H1 (cell line): ENCODE results near the gene CDK5RAP2. TPM values are rescaled to one million over a fixed set of nuclear protein-coding genes. Genes with fewer than 3 reads are reported as not detected.

ENCODE experiments used
- CTCF ChIA-PET: fragments of 300-600 bp; sonication (Branson Sonifier 250); formaldehyde crosslinking; loops from one replicate; lab custom pipeline; 2021; ENCODE audit not compliant: partially characterized antibody; lab: Charles Lee
- POLR2A ChIA-PET: fragments of 300-600 bp; sonication (Branson Sonifier 250); formaldehyde crosslinking; loops from one replicate; lab custom pipeline; 2021; ENCODE audit warnings: inconsistent platforms; ENCODE audit not compliant: partially characterized antibody; lab: Charles Lee
- DNase-seq, 2 experiments: peaks; one replicate each; pipeline versions ENCODE4 v3.0.0 to v3.0.0-alpha.2; 2010 to 2022; ENCODE audit warnings: low spot score in 2 of 2, low read depth in 1 of 2, mixed read lengths in 1 of 2
- FAIRE-seq: peaks from 2 replicates; lab custom pipeline; 2011; peaks lifted over from hg19 to GRCh38; lab: Jason Lieb, UNC
- H2AFZ ChIP-seq: 2 replicates; pipeline ENCODE4 v1.8.1; 2012; ENCODE audit warnings: low read length, inconsistent platforms
- H2AK5ac ChIP-seq: 2 replicates; pipeline ENCODE4 v1.6.1; 2013; ENCODE audit warnings: low read depth, low read length
- H2BK120ac ChIP-seq: replicated peaks from 2 replicates; pipeline ENCODE3; 2013; ENCODE audit warnings: low read depth, low read length, inconsistent platforms
- H2BK12ac ChIP-seq: 2 replicates; pipeline ENCODE4 v1.6.1; 2013; ENCODE audit warnings: low read depth, low read length
- H2BK15ac ChIP-seq: 2 replicates; pipeline ENCODE4 v1.6.1; 2013; ENCODE audit warnings: low read length
- H2BK20ac ChIP-seq: 2 replicates; pipeline ENCODE4 v1.6.1; 2013; ENCODE audit warnings: low read length
- H2BK5ac ChIP-seq: 2 replicates; pipeline ENCODE4 v1.6.1; 2013; ENCODE audit warnings: low read depth, low read length
- H3K14ac ChIP-seq: 2 replicates; pipeline ENCODE4 v1.6.1; 2013; ENCODE audit warnings: inconsistent platforms; ENCODE audit not compliant: insufficient read length
- H3K18ac ChIP-seq: 2 replicates; pipeline ENCODE4 v1.6.1; 2013; ENCODE audit warnings: low read length; ENCODE audit errors: extremely low read depth
- H3K23ac ChIP-seq: 2 replicates; pipeline ENCODE4 v1.6.1; 2013; ENCODE audit warnings: inconsistent platforms; ENCODE audit not compliant: insufficient read length
- H3K23me2 ChIP-seq: 2 replicates; pipeline ENCODE4 v1.6.1; 2013; ENCODE audit warnings: low read depth, low read length
- H3K27ac ChIP-seq: 2 replicates; pipeline ENCODE4 v1.6.1; 2011; ENCODE audit warnings: low read depth, low read length, inconsistent platforms
- H3K27me3 ChIP-seq, 4 experiments: replicated peaks in 1 of 4; 1 replicate in 1 of 4; 2 replicates in 3 of 4; pipeline versions ENCODE4 v1.6.1 to v1.8.1; 2011 to 2013; ENCODE audit warnings: low read length in 3 of 4, mild to moderate bottlenecking in 3 of 4, inconsistent platforms in 2 of 4, mixed read lengths in 2 of 4, moderate library complexity in 1 of 4; ENCODE audit not compliant: control insufficient read depth in 3 of 4, insufficient read depth in 3 of 4; ENCODE audit errors: extremely low read depth in 1 of 4
- H3K36me3 ChIP-seq, 4 experiments: 2 replicates each; pipeline versions ENCODE4 v1.6.1 to v1.8.1; 2011 to 2013; ENCODE audit warnings: mild to moderate bottlenecking in 4 of 4, low read length in 3 of 4, moderate library complexity in 2 of 4, control low read depth in 1 of 4, inconsistent platforms in 1 of 4; ENCODE audit not compliant: insufficient read depth in 4 of 4, control insufficient read depth in 2 of 4
- H3K4ac ChIP-seq: replicated peaks from 2 replicates; pipeline ENCODE3; 2013; ENCODE audit warnings: low read length, low read depth, mixed read lengths, inconsistent platforms; ENCODE audit not compliant: insufficient read length
- H3K4me1 ChIP-seq, 4 experiments: replicated peaks in 1 of 4; 1 replicate in 1 of 4; 2 replicates in 3 of 4; pipeline versions ENCODE4 v1.6.1 to v1.8.1; 2011 to 2013; ENCODE audit warnings: low read length in 3 of 4, inconsistent platforms in 2 of 4, mixed read lengths in 1 of 4; ENCODE audit not compliant: insufficient read depth in 4 of 4, control insufficient read depth in 3 of 4
- H3K4me2 ChIP-seq, 2 experiments: 2 replicates each; pipeline versions ENCODE4 v1.6.1 to v1.8.1; 2011 to 2013; ENCODE audit warnings: low read depth in 2 of 2, low read length in 2 of 2, control low read depth in 1 of 2, inconsistent platforms in 1 of 2, mild to moderate bottlenecking in 1 of 2; ENCODE audit not compliant: insufficient read depth in 1 of 2
- H3K4me3 ChIP-seq, 4 experiments: fragments of 200-600, 300-600 bp in 1 of 4; sonication (generic), shearing (Covaris generic), sonication (Bioruptor Twin) in 1 of 4; 2 replicates each; pipeline versions ENCODE4 v1.5.1 to v1.8.1; 2011 to 2016; ENCODE audit warnings: low read length in 4 of 4, low read depth in 3 of 4, control low read depth in 2 of 4, inconsistent platforms in 2 of 4, mild to moderate bottlenecking in 2 of 4, mixed read lengths in 1 of 4, moderate library complexity in 1 of 4; ENCODE audit not compliant: insufficient read depth in 2 of 4; ENCODE audit errors: extremely low read depth in 1 of 4
- H3K56ac ChIP-seq: replicated peaks from 2 replicates; pipeline ENCODE3; 2013; ENCODE audit warnings: low read depth, mild to moderate bottlenecking, mixed read lengths, low read length, inconsistent platforms; ENCODE audit not compliant: insufficient read length
- H3K79me1 ChIP-seq: 2 replicates; pipeline ENCODE4 v1.6.1; 2013; ENCODE audit warnings: low read depth, low read length, control low read depth
- H3K79me2 ChIP-seq, 2 experiments: 2 replicates each; pipeline versions ENCODE4 v1.6.1 to v1.8.1; 2012 to 2013; ENCODE audit warnings: low read length in 2 of 2, mild to moderate bottlenecking in 2 of 2, inconsistent platforms in 1 of 2; ENCODE audit not compliant: insufficient read depth in 2 of 2, control insufficient read depth in 1 of 2
- H3K9ac ChIP-seq, 4 experiments: replicated peaks in 1 of 4; 1 replicate in 1 of 4; 2 replicates in 3 of 4; pipeline versions ENCODE4 v1.6.1 to v1.8.1; 2011 to 2013; ENCODE audit warnings: low read depth in 3 of 4, low read length in 3 of 4, control low read depth in 2 of 4, mild to moderate bottlenecking in 2 of 4, moderate library complexity in 2 of 4, inconsistent platforms in 1 of 4; ENCODE audit errors: extremely low read depth in 1 of 4
- H3K9me3 ChIP-seq, 2 experiments: 2 replicates each; pipeline versions ENCODE4 v1.6.1 to v1.8.1; 2012 to 2013; ENCODE audit warnings: mild to moderate bottlenecking in 2 of 2, moderate library complexity in 2 of 2, control low read depth in 1 of 2, inconsistent platforms in 1 of 2, low read depth in 1 of 2, low read length in 1 of 2, mixed read lengths in 1 of 2; ENCODE audit not compliant: insufficient read depth in 2 of 2
- H4K20me1 ChIP-seq, 2 experiments: replicated peaks in 1 of 2; 2 replicates each; pipeline versions ENCODE3 to v1.8.1; 2011 to 2013; ENCODE audit warnings: inconsistent platforms in 2 of 2, low read length in 2 of 2, mild to moderate bottlenecking in 1 of 2; ENCODE audit not compliant: insufficient read depth in 2 of 2, control insufficient read depth in 1 of 2
- H4K5ac ChIP-seq: 2 replicates; pipeline ENCODE4 v1.6.1; 2013; ENCODE audit warnings: low read length, low read depth, mixed read lengths, inconsistent platforms; ENCODE audit not compliant: insufficient read length
- H4K8ac ChIP-seq: 2 replicates; pipeline ENCODE4 v1.8.0; 2013; ENCODE audit warnings: mild to moderate bottlenecking, moderate library complexity, low read length, inconsistent platforms; ENCODE audit not compliant: insufficient read depth; ENCODE audit errors: extremely low read depth
- H4K91ac ChIP-seq: replicated peaks from 2 replicates; pipeline ENCODE3; 2013; ENCODE audit warnings: low read length, mixed read lengths, inconsistent platforms; ENCODE audit not compliant: insufficient read length
- CHD1 ChIP-seq: IDR thresholded peaks from 2 replicates; pipeline ENCODE4 v1.6.1; 2012; ENCODE audit warnings: low read depth, low read length, improper control_type of control experiment
- CTCF ChIP-seq, 3 experiments: IDR thresholded peaks; 1 replicate in 2 of 3; 2 replicates in 1 of 3; pipeline versions ENCODE4 v1.5.1 to v1.6.1; 2011; ENCODE audit warnings: low read length in 3 of 3, mild to moderate bottlenecking in 3 of 3, inconsistent platforms in 2 of 3, low read depth in 1 of 3, moderate library complexity in 1 of 3; ENCODE audit not compliant: insufficient read depth in 1 of 3; ENCODE audit errors: control extremely low read depth in 1 of 3
- E2F6 ChIP-seq: IDR thresholded peaks from 2 replicates; pipeline ENCODE4 v1.6.1; 2012; ENCODE audit warnings: inconsistent platforms
- HDAC2 ChIP-seq, 2 experiments: fragments of 300-600 bp in 1 of 2; sonication (generic) in 1 of 2; IDR thresholded peaks; 2 replicates each; pipeline ENCODE4 v1.6.1; 2011 to 2012; ENCODE audit warnings: low read depth in 2 of 2, low read length in 2 of 2, mild to moderate bottlenecking in 2 of 2, moderate library complexity in 2 of 2, borderline replicate concordance in 1 of 2, inconsistent platforms in 1 of 2
- HDAC6 ChIP-seq: IDR thresholded peaks from one replicate; pipeline ENCODE4 v1.7.1; 2012; ENCODE audit warnings: low read depth, mild to moderate bottlenecking, inconsistent platforms, low read length, moderate library complexity
- JUND ChIP-seq: IDR thresholded peaks from 2 replicates; pipeline ENCODE4 v1.6.1; 2011; ENCODE audit warnings: mild to moderate bottlenecking, improper control_type of control experiment, low read length
- RAD21 ChIP-seq, 2 experiments: IDR thresholded peaks in 1 of 2; conservative IDR thresholded peaks in 1 of 2; 2 replicates each; pipeline ENCODE4 v1.6.1; 2011; ENCODE audit warnings: low read depth in 2 of 2, low read length in 2 of 2, improper control_type of control experiment in 1 of 2, inconsistent platforms in 1 of 2, mild to moderate bottlenecking in 1 of 2, moderate library complexity in 1 of 2
- TEAD4 ChIP-seq: IDR thresholded peaks from 2 replicates; pipeline ENCODE4 v1.6.1; 2012; ENCODE audit warnings: low read depth, low read length, inconsistent platforms, mixed read lengths
- YY1 ChIP-seq: IDR thresholded peaks from 2 replicates; pipeline ENCODE4 v1.6.1; 2011; ENCODE audit warnings: low read depth, mild to moderate bottlenecking, low read length
- WGBS, 2 experiments: shearing (Covaris generic) in 1 of 2; methylation state at CpG; one replicate each; pipeline versions ENCODE4 v1.1.6 to v1.1.7; 2013 to 2015; ENCODE audit warnings: low lambda C conversion rate in 2 of 2, mixed read lengths in 2 of 2, inconsistent platforms in 1 of 2, low coverage in 1 of 2, missing lambda C conversion rate in 1 of 2; ENCODE audit not compliant: insufficient replicate concordance in 2 of 2, insufficient coverage in 1 of 2, insufficient read length in 1 of 2; ENCODE audit errors: extremely low coverage in 1 of 2, missing lambda C conversion rate in 1 of 2; 5-methylcytosine and 5-hydroxymethylcytosine counted together
- polyA plus RNA-seq, 7 experiments: library from polyadenylated mRNA; depleted of rRNA in 3 of 7; stranded (reverse) in 5 of 7; unstranded in 2 of 7; fragments of >200 nt in 5 of 7; fragments of 200-250 nt in 2 of 7; gene quantifications; 1 replicate in 5 of 7; 2 replicates in 1 of 7; 4 replicates in 1 of 7; pipeline versions ENCODE4 v1.2.1 to v1.2.3, GENCODE V29; 2011 to 2013; ENCODE audit warnings: missing spikeins in 2 of 7, mixed read lengths in 2 of 7
- total RNA-seq: library from RNA; stranded (reverse); fragmentation: NEBNext Ultra II Directional; extraction: Animal tissue kit (Norgen Biotek cat#: 25700); gene quantifications from 2 replicates; pipeline ENCODE4 v1.2.1, GENCODE V29; 2021

Gene CDK5RAP2
- total and polyA plus RNA-seq, 2 of the 8 experiments (the other 6 are each of a cell fraction or from before 2014, with no cell fraction given) = 19.8 to 49.4 TPM

- Histone ChIP-seq H2AFZ (no peak overlapping the region), H3K4ac (no peak overlapping the region), H3K4me1 (no peaks in the 10 kb centered on the region), H3K56ac (no peak overlapping the region), H2BK12ac (no peak overlapping the region), H3K27me3 (no peaks in the 10 kb centered on the region), H4K5ac (no peak overlapping the region), H3K79me2 (peaks cover 0 to 4% of the 10 kb centered on the region in 2 experiments; a peak in 1 of 4 replicates), H3K9ac (no peak overlapping the region), H3K4me3 (no peak overlapping the region), H3K18ac (no peak overlapping the region), H2BK15ac (no peak overlapping the region), H4K8ac (no peak overlapping the region), H3K4me2 (no peak overlapping the region), H2AK5ac (no peak overlapping the region), H3K23ac (no peak overlapping the region), H3K14ac (no peak overlapping the region), H3K23me2 (no peaks in the 10 kb centered on the region), H2BK5ac (no peak overlapping the region), H4K20me1 (peaks cover 1% of the 10 kb centered on the region in 2 experiments), H3K36me3 (peaks cover 0 to 15% (median 5%) of the 10 kb centered on the region in 4 experiments; a peak in 3 of 8 replicates), H4K91ac (no peak overlapping the region), H3K79me1 (peaks cover 2% of the 10 kb centered on the region; the same call in 1 of the 2 replicates), H3K27ac (no peak overlapping the region), H2BK20ac (no peak overlapping the region), H2BK120ac (no peak overlapping the region), H3K9me3 (no peaks in the 10 kb centered on the region)
- DNase-seq (no peak), FAIRE-seq (no peak)
- POLR2A ChIA-PET = no interaction called here
- CTCF ChIA-PET = interaction anchor here (0.9 to 3.0 kb wide), 4 partner anchors 22 to 97 kb away, joined by 3 to 11 read pairs (median 4); no protein-coding TSS in a partner anchor
- 89% methylated on average over 3 of the region's 3 CpGs; no CpG with 5 or more reads in 1 of the 2 experiments for WGBS, 2 experiments
- TF ChIP-seq JUND (no peak), RAD21 (IDR thresholded peaks at IDR 0.05 in 1 of 2, conservative IDR thresholded peaks at IDR 0.05 in 1 of 2; ENCODE audit: low read depth in 2 of 2, low read length in 2 of 2) (no peak), HDAC2 (IDR thresholded peaks at IDR 0.05; ENCODE audit: borderline replicate concordance in 1 of 2, low read depth in 2 of 2, low read length in 2 of 2) (no peak), YY1 (no peak), CTCF (IDR thresholded peaks at IDR 0.05; ENCODE audit: control extremely low read depth in 1 of 3, insufficient read depth in 1 of 3, low read depth in 1 of 3, low read length in 3 of 3) (no peak), HDAC6 (no peak), E2F6 (no peak), CHD1 (no peak), TEAD4 (no peak)
These were observed 71.9 kb downstream of the CDK5RAP2 start for GRCh38 chr9:120507936-120508510.
